Ishikawa (cell line): ENCODE measurements around the gene IFT43.

Experiments
- CEBPB ChIP-seq: IDR thresholded peaks from 2 replicates; pipeline ENCODE4 v1.6.1; 2012
- CREB1 ChIP-seq: IDR thresholded peaks from 2 replicates; pipeline ENCODE4 v1.6.1; 2012; ENCODE audit warnings: low read depth
- EGR1 ChIP-seq: IDR thresholded peaks from 2 replicates; pipeline ENCODE4 v1.6.1; 2012
- EP300 ChIP-seq: IDR thresholded peaks from 2 replicates; pipeline ENCODE4 v1.6.1; 2012; ENCODE audit warnings: borderline replicate concordance
- FOXM1 ChIP-seq: IDR thresholded peaks from 2 replicates; pipeline ENCODE4 v1.6.1; 2012; ENCODE audit warnings: low read depth, borderline replicate concordance
- MAX ChIP-seq: IDR thresholded peaks from 2 replicates; pipeline ENCODE4 v1.6.1; 2012
- NFIC ChIP-seq: IDR thresholded peaks from 2 replicates; pipeline ENCODE4 v1.6.1; 2012
- REST ChIP-seq: IDR thresholded peaks from 2 replicates; pipeline ENCODE4 v1.6.1; 2012; ENCODE audit warnings: low read depth, mild to moderate bottlenecking
- TAF1 ChIP-seq: IDR thresholded peaks from 2 replicates; pipeline ENCODE4 v1.6.1; 2012; ENCODE audit warnings: low read depth, mild to moderate bottlenecking
- TCF12 ChIP-seq: IDR thresholded peaks from 2 replicates; pipeline ENCODE4 v1.6.1; 2012; ENCODE audit warnings: low read depth
- YY1 ChIP-seq: IDR thresholded peaks from 2 replicates; pipeline ENCODE4 v1.6.1; 2012; ENCODE audit warnings: low read depth

DNA sequence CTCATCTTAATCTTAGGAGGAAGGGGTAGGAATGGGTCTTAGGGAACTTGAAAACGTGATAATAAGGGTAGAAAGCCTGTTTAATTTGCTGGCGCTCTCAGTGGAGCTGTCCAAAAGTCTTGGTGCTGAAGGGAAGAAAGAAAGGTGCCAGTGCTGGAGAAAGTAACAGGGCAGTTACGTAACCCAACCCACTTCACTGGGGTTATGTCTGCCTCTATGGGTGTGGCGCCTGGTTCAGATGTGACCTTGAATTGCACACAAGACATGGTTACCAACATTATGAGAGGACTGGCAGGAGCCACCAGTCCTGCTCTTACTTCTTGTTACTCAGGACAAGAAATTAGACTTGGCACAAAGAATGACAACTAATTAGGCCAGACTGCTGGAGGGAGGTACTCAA is 147.5 kb downstream of the IFT43 start:
- TF ChIP-seq REST: peak; percentile 94
- TF ChIP-seq CREB1: no peak
- TF ChIP-seq MAX: no peak
- TF ChIP-seq TCF12: no peak
- no peak for TF ChIP-seq EGR1
- peak; percentile 78 for TF ChIP-seq CEBPB
- TF ChIP-seq FOXM1: no peak
- no peak for TF ChIP-seq EP300
- no peak for TF ChIP-seq TAF1
- TF ChIP-seq NFIC: no peak
- TF ChIP-seq YY1: no peak
